T-helper 9 cell (primary cell): ENCODE results near the gene ASB11.
A peak's percentile ranks its signal among the peaks of the same experiment; 100 is the strongest.
"Not testable (repeated sequence)": the region's sequence is repeated elsewhere in the genome, so short reads cannot be mapped to it uniquely, and the experiment has no call there.

Source experiments
- DNase-seq: peaks from one replicate; pipeline ENCODE4 v3.0.0-alpha.2; 2020
- total RNA-seq, 2 donors: gene quantifications; one replicate each; lab custom pipeline; 2026; lab: John Stamatoyannopoulos, UW

Gene ASB11, protein sequence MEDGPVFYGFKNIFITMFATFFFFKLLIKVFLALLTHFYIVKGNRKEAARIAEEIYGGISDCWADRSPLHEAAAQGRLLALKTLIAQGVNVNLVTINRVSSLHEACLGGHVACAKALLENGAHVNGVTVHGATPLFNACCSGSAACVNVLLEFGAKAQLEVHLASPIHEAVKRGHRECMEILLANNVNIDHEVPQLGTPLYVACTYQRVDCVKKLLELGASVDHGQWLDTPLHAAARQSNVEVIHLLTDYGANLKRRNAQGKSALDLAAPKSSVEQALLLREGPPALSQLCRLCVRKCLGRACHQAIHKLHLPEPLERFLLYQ
- 0.07 to 0.24 reads per million in 2 donors for total RNA-seq

DNA sequence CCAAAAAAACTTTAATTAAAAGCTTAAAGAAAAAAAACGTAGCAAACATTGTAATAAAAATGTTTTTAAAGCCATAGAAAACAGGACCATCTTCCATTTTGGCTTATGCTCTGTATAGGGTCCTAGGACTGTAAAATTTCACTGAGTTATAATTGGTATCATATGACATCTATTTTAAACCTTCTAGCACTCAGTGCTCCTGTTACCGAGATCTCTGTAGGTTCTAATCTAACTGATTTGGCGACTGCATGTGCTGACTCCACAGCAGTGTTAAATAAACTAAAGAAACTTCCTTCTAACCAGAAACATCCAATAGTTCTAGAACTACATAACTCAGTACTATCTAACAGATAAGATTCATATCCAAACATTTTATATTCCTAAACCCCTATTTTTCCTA, at the start of gene ASB11:
ASB11 (minus strand) TSS at position 132 of the 400 bp plus-strand sequence; CDS start at position 97, 35 bp downstream.
- DNase-seq: no peak

DNA sequence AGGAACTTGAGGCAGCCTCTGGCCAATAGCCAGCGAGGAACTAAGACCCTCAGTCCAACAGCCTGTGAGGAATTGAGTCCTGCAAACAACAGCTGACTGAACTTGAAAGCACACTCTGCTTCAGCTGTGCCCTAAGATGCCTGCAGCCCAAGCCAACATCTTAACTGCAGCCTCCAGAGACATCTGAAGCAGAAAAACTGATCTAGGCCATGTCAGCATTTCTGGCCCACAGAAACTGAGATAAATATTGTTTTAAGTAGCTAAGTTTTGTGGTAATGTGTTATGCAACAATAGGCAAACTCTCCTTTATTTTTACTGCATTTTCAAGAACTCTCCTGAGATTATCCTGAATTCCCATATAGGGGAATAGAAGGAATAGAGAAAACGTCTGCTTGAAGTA, 44.3 kb upstream of the ASB11 start:
- no peak for DNase-seq

DNA sequence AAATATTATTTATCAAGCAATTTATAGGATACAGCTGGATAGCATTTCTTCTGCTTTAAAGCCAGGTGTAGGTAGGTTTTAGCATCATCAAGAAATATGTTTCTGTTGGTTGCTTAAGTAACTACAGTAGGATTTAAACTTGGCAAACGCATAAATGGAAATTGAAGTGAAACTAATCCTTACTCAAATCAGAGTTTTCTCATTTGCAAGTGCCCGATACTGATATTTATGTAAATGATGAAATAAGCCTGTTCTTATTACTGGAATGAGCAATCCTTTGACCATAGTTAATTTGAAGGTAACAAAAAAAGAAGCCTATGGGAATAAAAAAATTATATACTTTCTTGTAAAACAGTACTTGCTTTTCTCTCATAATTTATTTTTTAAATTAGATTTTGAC, 43.1 kb upstream of the ASB11 start:
- no peak for DNase-seq

DNA sequence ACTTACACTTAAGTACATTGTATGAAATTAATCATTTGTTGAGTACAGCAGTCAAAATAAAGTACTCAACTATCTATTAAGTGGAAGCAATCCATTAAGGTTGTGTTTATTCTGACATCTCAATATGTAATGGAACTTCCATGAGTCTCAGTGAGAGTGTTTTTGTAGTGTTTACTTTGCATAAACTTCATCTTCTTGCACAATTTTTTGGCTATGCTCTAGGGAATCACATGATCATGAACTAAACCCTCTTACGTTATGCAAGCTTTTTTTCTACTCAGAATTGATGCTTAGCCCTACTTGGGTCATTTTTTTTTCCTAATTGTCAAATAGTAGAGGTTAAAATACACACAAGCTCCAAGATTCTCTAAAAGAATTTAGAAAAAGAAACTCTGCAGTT, 41.0 kb upstream of the ASB11 start:
- no peak for DNase-seq

DNA sequence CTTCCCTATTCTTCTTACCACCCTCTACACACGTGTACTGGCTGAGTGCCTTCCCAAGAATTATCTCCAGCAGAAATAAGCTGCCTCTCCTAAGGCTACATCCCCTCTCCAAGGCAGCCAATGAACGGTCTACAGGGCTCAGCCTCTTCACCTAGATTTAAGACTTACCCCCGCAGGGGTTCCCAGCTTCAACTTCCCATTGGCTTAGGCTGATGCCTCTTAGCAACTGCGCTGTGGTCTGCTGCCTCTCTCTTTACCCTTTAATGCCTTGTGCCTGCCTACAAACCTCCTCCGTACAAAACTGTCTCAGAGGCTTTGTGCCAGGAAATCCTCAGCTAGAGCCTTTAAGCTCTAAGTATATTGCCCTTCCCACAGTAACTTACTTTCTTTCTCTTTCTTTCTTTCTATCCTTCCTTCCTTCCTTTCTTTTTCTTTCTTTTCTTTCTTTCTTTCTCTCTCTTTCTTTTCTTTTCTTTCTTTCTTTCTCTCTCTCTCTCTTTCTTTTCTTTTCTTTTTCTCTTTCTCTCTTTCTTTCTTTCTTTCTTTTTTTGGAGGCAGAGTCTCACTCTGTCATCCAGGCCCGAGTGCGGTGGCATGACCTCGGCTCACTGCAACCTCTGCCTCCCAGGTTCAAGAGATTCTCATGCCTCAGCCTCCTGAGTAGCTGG, 35.0 kb upstream of the ASB11 start:
- no peak for DNase-seq

DNA sequence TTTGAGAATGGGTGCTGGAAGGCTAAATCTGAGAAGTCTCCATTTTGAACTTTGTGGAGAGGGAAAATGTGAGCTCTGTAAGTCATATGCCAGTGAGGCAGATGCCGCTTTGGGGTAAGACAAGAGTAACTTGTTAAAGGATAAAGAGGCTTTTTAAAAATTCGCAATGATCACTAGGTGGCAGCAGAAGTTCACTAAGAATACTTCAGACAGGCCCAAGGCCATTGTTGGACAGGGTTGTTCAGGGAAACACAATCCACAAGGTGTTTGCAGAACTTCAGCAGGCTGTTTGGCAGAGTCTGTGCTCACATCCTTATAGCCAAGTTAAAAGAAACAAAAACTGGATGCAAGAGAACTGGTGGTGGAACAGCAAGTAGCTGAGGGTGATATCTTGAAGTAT, 33.6 kb upstream of the ASB11 start:
- no peak for DNase-seq

DNA sequence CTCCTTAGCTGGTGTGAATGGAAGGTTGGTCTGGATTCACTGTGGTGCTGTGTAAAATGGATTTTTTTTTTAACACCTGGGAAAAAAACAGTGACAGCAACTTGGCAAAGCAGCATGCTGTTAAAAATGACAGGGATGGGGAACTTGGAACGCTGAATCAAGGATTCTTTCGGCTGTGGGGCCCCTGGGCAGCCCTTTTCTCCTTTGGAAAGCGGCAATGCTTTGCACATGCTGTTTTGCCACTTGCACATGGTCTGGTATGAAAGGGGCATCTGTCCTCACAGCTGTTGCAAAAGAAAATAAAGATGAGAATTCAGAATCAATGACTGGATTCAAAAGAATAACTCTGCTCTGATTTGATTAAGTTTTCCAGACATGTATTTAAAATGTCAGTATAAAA, 30.5 kb upstream of the ASB11 start:
- no peak for DNase-seq

DNA sequence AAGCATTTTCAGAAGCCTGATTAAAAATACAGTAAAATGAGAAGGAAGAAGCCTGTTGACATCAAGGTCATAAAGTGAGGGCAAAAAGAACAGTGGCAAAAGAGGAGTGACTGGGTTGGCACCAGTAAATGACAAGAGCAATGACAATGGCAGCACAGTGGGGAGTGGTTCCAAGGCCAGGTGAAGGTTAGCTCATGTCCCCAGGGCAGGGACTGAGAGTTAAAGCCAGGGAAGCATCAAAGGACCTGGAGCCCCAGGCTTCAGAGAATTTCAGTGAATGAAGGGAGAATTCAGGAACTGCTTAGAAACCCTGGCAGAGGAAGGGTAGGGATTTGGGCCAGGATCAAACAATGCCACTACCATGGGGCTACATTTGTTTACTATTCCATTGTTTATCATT, 28.7 kb upstream of the ASB11 start:
- no peak for DNase-seq

DNA sequence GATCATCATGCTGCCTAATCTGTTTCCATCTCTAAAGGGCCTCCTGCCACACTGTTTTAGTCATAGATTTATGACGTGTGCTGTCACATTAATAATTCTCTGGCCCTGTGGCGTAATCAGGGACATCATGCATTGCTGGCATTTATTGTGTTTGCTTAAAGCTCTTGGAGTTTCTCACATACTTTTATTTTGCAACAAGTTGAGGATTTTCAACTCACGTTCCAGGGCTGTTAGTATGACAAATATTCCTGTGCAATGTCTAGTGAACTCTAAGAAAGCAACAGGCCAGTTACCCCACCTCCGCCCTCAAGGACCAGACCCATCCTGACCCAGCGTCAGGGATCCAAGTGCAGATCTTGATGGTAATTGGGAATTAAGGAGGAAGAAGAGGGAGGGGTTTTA, 27.6 kb upstream of the ASB11 start:
- no peak for DNase-seq

DNA sequence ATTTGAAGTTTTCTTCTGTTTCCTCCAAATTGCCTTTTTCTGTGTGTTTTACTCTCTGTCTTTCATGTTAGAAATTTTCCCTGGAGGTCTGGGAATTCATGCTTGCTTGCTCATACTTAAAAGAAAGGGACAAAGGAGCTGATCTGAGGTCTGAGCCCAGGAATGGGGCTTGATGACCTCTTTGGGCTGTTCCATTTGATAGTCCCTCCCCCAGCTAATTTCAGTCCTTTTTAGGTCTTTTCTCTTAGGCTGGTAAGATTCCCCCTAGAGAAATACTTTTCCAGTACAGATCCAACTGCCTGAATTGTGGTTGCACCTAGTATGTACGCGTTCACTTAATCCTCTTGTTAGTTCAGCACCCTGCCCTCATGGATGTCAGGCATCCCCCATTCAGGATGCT, 25.4 kb upstream of the ASB11 start:
- DNase-seq: no peak

DNA sequence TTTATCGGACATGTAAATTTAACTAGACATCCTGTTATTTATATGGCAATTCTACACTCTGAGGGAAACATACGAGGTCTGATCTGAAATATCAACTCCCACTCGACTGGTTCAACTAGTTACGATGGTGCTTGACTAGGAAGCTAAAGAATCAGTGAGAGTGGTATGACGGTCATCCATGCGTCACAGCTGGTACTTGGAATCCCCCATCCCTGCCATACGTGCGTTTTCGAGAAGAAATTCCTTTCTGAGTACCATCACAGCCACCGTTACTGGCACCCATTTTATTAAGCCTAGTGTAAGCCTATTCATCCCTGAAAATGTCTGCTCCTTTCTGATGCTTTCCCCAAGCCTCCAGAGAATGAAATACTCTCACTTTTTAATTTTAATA, 20.6 kb upstream of the ASB11 start:
- DNase-seq: peak; percentile 31

DNA sequence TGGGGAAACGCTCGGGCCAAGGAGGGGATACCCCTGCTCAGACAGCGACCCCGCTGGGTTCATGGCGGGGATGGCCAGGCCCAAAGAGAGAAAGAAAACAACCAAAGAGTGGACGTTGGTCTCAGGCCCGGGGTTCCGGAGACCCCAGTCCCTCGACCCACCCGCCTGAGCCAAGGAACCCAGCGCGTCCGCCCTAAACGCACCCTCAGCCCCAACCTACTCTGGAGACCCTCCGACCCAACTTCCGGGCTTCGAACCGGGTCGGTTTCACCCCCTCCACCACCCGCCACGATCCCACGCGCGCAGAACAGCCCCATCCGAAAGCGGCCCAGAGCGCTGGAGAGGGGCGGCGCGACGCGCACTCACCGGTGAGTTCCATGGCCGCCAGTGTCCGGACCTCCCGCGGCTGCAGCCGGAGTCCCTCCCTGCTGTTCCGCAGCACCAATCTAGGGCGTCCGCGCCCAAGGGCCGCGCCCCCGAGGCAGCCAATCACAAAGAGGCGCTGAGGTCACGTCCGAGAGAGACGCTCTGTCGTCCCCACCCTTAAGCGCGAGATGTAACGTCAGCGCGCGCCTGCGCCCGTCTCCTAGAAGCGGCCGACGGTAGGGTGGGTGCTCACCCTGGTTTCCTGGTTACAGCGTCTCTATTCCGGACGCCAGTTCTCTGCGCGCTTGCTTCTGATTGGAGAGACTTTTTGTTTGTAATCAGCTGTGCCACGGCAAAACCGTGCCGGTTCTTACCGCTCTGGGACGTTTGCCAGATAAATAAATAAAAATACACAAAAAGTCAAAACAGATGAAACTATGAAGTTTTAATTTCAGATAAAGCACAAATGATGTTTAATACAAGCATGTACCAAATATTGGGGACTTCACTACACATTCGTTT, 19.9 kb upstream of the ASB11 start, which contains the start of gene PIGA:
PIGA (minus strand) TSS at position 389 of the 888 bp plus-strand sequence. CDS start 3,593 bp downstream, outside the sequence.
- peak; percentile 81 for DNase-seq

DNA sequence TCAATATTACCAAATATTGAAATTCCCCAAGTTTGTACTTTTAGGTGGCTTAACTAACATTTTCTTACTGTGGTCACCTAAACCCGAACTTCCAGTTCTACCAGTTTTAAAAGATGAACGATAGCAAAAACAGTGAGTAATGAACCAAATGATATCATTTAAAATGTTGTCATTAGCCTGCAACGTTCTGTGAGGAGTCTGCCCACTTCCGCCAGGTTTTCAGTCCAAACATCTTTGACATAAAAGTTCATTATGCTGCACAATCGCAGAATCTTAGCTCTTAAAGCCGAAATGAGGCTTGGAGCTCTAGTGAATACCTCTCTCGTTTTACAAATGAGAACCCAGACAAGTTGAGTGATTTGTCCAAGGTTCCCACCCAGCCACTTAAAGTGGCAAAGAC, 19.1 kb upstream of the ASB11 start:
- no peak for DNase-seq

DNA sequence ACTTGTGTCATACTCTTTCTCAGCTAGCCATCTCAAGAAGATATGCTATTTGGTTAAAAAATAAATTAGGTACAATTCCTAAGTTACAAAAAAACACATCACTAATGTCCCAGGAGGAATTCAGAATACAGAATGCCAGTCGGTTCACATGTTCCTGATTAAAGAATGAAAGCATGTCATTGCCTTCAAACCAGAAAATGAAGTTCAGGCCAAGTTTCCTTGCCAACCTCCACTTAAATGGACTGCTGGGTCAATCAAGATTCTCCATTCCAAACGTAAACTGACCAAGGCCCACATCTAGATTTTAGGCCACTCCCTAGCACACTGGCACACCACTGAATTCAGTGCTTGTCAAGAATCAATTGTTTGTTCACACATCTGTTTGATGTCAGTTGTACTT, 13.4 kb upstream of the ASB11 start:
- no peak for DNase-seq

DNA sequence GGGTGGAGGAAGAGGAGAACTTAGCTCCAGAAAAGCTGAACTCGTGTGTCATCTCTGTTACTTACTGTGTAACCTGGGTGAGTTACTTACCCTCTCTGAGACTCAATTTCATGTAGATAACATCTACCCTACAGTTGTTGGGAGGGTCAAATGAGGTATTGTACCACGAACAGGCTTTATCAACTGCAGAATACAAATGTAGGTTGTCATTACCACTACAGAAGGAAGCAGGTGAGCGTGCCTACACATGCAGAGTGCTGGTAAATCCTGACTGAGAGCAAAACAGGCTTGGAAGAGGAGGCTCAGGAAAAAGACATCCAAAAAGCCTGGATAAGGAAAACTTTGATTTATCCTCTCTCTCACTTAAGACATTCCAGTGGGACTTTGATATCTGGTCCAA, 12.7 kb upstream of the ASB11 start:
- DNase-seq: no peak

DNA sequence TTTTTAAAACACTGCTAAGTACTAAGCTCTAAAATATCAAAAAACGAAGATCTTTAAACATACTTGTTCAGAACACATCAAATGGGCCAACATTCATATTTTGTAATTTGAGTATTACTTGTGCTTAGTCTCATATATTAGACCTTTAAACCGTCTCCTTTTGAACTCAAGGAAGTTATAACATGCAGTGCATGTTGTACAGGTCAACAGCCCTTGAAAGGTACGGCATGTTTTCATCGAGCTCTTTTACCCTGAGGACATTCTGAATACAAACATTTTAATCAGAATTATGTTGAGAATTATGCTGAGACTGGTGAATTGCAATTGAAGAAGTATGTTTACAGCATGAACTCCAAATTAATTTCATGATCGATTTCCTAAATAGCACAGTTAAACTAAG, 7.0 kb upstream of the ASB11 start:
- no peak for DNase-seq

DNA sequence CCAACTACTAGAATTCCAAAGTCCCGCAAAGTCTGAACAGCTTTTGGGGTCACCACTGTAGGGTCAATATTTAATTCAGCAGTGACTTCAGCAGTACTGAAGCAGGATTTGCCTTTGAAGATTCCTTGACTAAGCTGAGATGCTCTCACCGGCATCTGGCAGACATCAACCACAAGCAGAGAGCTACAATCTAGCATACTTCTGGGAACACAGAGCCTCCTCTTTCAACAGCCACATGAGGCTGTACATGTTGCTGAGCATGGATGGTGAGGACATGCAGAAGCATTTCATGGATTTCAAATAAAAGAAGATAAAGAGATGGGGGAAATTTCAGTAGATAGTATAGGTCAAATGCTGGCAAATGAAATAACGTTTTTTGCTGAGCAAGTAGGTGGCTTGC, 6.6 kb upstream of the ASB11 start:
- no peak for DNase-seq

DNA sequence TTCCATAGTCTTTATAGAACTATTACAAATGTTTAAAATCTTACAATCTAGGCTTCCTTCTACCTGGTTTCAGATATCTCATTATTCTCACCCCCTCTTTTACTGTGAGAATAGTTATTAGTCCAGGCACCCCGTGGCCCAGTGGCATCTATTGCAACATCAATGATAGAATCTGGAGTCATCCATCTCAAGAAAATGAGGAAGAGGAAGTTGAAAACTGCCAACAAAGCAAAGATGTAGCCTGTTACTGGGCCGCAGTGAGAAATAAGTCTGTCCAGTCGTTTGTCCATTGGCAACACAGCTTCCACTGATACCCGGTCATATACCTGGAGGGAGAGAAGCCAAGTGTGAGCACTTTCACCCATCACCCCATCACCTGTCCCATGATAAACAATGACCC, 6.0 kb upstream of the ASB11 start:
- DNase-seq: no peak

DNA sequence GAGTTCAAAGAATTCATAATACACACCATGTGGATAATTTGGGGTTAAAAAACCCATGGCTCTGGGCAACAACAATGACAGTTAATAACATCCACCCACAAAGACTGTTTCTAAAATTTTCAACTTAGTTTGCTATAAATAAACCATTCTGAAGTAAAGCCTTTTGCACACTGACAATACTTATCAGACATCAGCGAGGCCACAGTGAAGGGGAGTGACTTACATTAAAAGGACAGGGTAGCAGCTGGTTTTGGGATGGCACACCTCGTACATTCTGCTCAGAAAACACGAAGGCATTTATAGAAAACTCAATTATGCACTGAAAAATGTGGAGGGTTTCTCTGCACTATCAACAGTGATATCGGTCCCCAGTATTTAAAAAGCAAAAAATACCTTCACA, 4.9 kb upstream of the ASB11 start:
- DNase-seq: no peak

DNA sequence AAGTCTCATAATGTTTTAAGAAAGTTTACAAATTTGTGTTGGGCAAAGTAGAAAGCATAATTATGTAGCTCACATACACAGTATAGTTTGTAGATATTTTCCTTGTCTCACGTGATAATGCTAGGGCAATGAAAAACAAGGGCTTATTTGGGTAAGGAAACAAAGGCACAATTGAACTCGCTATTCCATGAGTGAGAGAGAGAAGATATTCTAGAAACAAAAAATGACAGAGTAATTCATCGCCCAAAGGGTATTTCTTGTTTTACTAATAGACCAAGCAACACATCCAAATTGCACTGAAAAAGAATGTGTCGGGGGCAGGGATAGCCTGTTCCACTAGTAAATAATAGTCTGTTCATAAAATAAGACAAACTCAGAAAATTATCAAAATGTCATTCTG, 3.6 kb upstream of the ASB11 start:
- DNase-seq: no peak

DNA sequence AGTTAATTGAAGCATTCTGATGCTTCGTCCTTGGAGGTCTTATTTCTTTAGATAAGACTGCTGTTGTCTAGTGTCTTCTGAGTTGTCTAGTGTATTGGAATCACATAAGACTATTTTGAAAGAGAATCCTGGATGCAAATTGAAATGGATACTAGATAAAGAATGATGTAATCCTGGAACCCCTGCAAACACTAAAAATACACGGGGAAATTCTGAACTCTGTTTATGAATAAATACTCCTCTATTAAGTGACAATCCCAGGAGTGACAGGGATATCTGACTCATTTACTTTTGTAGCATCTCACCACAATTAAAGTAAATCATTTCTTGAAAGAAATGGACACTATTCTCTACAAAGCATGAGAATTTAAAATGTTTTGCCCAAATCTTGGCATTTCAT, 968 bp downstream of the ASB11 start:
- no peak for DNase-seq

DNA sequence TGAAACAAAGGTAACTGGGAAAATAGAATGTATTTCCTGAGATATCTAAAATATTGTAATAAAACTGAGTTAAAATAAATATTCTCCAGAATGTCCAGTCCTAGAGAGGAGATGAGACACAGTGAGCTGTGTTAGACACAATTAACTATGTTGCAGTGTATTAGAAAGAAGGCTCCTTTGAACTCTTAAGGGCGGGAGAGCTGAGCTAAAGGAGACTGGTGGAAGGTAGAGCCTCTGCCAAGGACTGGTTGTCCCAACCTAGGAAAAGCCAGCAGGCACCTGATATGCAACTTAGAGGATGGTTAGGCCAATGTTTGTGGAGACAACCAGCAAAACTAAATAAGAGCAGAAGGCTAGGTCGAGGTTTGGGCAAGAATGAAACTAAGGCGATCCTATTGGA, 4.3 kb downstream of the ASB11 start:
- no peak for DNase-seq

DNA sequence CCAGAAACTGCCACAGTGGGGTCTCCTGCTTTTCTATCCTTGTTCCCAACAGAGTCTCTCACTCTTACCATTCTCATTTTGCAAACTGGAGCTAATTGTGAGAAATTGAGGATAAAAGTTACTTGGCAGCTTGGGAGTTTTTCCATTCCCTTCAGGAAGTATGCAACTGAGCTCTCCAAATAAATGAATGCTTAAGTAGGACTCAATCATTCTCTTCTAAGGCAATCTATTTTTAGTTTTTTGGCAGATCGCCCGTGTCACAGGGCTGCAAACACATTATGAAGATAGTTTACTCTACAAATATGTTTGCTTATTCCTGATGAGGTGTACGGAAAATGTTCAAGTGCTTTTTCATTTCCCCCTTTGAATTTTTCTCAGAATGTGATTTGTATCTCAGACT, 5.3 kb downstream of the ASB11 start:
- no peak for DNase-seq

DNA sequence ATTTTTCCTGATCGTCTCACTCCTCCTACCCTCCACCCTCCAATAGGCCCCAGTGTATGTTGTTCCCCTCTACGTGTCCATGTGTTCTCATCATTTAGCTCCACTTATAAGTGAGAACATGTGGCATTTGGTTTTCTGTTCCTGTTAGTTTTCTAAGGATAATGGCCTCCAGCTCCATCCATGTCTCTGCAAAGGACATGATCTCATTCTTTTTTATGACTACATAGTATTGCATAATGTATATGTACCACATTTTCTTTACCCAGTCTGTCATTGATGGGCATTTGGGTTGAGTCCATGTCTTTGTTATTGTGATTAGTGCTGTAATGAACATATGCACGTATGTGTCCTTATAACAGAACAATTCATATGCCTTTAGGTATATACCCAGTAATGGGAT, 9.5 kb downstream of the ASB11 start:
- not testable (repeated sequence) for DNase-seq
